ENCODE measurements around the gene ACVRL1.

DNA sequence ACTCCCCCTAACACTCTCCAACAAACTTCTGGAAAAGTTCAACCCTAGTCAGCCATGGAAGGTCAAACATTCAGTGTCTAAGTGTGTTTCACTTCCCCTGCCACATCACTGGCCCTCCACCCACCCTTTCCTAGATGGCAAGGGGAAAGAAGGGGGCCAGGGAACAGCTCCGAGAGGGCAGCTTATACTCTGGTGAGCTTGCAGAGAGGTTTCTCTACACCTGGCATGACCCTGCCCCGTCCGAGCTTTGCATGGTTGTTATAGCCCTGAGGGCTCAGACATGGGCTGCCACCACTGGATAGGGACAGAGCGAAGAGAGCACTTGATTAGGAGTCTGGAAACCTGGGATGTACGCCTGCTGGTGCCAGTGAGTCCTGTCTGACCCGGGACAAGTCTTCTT is 4.0 kb downstream of the ACVRL1 start:
- TF ChIP-seq EP300 (IDR thresholded peaks at IDR 0.05; ENCODE audit: low read depth) (no peak), POLR2A (IDR thresholded peaks at IDR 0.05) (no peak), CTCF (IDR thresholded peaks at IDR 0.05) (no peak)

Data from transverse colon (tissue), 3 donors.